ENCODE results near the gene MTHFSD. TPM values are rescaled to one million over a fixed set of nuclear protein-coding genes. Genes with fewer than 3 reads are reported as not detected.

The MTHFSD gene
- total RNA-seq, 4 donors from 2014 or later: 12.5 to 26.6 (median 19.3) TPM

DNA sequence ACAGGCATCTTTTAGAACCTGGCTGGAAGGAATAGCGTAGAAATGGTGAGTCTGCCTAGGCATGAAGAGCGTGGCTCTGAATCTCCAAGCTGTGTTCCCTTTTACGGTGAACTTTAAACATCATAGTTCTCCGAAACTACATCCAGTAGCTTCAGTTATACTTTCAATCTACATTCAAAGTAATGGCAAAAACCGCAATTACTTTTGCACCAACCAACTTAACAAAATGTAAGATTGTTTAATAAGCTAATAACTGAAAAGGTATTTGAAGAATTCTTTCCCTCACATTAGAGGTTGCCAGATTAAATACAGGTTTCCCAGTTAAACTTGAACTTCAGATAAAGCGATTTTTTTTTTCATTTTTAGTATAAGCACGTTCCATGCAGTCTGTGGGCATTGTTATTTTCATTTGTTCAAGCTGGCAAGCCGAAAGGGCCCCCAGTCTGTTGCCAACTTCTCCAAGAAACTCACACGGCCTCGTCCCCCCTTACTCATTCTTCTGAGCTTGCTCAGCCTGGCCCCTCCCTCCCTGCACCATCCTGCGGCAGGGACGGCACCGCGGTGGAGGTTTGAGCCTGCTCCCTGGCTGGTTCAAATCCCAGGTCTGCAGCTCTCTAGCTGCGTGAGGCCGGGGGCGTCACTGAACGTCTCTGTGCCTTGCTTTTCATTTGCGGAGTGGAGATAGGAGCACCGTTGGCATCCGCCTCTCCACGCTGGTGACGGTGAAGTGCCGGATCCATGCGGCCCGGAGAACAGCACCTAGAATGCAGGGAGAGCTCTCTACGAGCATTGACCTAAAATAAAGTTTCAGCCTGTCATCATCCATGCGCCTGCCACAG is 3.5 kb upstream of the MTHFSD start:
- no peak overlapping the region for H3K4me3 ChIP-seq
- H3K27ac ChIP-seq: no peak overlapping the region
- 55 to 62% methylated on average over 9 to 12 of the region's 28 CpGs for WGBS, 2 donors (ENCODE audit: low coverage in 1 of 2)
- ATAC-seq: no peak
- TF ChIP-seq, protein P1, sequence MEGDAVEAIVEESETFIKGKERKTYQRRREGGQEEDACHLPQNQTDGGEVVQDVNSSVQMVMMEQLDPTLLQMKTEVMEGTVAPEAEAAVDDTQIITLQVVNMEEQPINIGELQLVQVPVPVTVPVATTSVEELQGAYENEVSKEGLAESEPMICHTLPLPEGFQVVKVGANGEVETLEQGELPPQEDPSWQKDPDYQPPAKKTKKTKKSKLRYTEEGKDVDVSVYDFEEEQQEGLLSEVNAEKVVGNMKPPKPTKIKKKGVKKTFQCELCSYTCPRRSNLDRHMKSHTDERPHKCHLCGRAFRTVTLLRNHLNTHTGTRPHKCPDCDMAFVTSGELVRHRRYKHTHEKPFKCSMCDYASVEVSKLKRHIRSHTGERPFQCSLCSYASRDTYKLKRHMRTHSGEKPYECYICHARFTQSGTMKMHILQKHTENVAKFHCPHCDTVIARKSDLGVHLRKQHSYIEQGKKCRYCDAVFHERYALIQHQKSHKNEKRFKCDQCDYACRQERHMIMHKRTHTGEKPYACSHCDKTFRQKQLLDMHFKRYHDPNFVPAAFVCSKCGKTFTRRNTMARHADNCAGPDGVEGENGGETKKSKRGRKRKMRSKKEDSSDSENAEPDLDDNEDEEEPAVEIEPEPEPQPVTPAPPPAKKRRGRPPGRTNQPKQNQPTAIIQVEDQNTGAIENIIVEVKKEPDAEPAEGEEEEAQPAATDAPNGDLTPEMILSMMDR (IDR thresholded peaks at IDR 0.05): no peak
- TF ChIP-seq POLR2A (IDR thresholded peaks at IDR 0.05) (no peak), EP300 (IDR thresholded peaks at IDR 0.05) (no peak), POLR2AphosphoS5 (IDR thresholded peaks at IDR 0.05) (no peak)
- H3K36me3 ChIP-seq: no peaks in the 10 kb centered on the region
- H3K4me1 ChIP-seq: peaks cover 0 to 25% (median 0%) of the 10 kb centered on the region in 3 donors
- no peaks in the 10 kb centered on the region for H3K9me3 ChIP-seq
- peaks cover 63% of the 10 kb centered on the region for H3K27me3 ChIP-seq

DNA sequence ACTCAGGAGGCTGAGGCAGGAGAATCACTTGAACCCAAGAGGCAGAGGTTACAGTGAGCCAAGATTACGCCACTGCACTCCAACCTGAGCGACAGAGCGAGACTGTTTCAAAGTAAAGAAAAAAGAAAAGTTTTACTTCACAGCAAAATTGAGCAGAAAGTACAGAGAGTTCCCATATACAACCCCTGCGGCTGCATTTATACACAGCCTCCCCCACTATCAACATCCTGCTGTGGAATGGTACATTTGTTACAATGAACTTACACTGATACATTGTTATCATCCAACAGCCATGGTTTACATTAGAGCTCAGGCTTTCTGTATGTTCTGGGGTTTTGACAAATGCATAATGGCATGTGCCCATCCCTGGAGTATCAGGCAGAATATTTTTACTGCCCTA is 2.6 kb upstream of the MTHFSD start:
- Histone ChIP-seq H3K9me3 (no peaks in the 10 kb centered on the region), H3K27ac (no peak overlapping the region), H3K36me3 (peaks cover 0 to 6% of the 10 kb centered on the region in 2 donors), H3K4me3 (no peak overlapping the region), H3K27me3 (peaks cover 56% of the 10 kb centered on the region), H3K4me1 (peaks cover 0 to 29% (median 0%) of the 10 kb centered on the region in 3 donors)
- TF ChIP-seq POLR2A (IDR thresholded peaks at IDR 0.05) (no peak), EP300 (IDR thresholded peaks at IDR 0.05) (no peak), POLR2AphosphoS5 (IDR thresholded peaks at IDR 0.05) (no peak)
- TF ChIP-seq, protein P1 (IDR thresholded peaks at IDR 0.05): no peak
- 58 to 77% methylated on average over 4 of the region's 4 CpGs for WGBS, 2 donors (ENCODE audit: low coverage in 1 of 2)
- ATAC-seq: no peak

DNA sequence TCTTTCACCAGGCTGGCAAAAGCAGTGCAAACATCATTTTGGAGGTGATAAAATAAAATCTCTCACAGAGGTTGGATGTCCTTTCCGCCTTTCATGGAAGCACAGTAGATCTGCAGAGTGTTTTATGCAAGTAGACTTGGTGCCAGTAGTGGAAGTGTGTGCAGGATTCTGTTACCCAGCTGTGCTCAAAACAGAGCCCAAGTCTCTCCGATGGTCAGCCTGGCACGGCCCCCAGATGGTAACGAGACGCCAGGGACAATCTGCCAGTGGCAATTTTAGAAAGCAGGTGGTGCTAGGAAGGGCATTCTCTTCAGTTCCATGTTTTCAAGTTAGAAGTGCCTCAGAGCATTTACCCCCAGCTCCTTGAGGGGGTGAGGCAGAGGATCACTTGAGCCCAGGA is 1.5 kb upstream of the MTHFSD start:
- TF ChIP-seq POLR2A (IDR thresholded peaks at IDR 0.05): no peak
- TF ChIP-seq EP300 (IDR thresholded peaks at IDR 0.05): no peak
- TF ChIP-seq POLR2AphosphoS5 (IDR thresholded peaks at IDR 0.05): no peak
- TF ChIP-seq, protein P1 (IDR thresholded peaks at IDR 0.05): no peak
- peaks cover 0 to 13% of the 10 kb centered on the region in 2 donors for H3K36me3 ChIP-seq
- peaks cover 0 to 31% (median 0%) of the 10 kb centered on the region in 3 donors for H3K4me1 ChIP-seq
- ATAC-seq: no peak
- H3K27ac ChIP-seq: no peak overlapping the region
- WGBS, 2 donors (ENCODE audit: low coverage in 1 of 2): 63% methylated on average over 2 of the region's 5 CpGs; no CpG with 5 or more reads in 1 of the 2 donors
- H3K9me3 ChIP-seq: no peaks in the 10 kb centered on the region
- H3K27me3 ChIP-seq: peaks cover 46% of the 10 kb centered on the region
- H3K4me3 ChIP-seq: no peak overlapping the region

DNA sequence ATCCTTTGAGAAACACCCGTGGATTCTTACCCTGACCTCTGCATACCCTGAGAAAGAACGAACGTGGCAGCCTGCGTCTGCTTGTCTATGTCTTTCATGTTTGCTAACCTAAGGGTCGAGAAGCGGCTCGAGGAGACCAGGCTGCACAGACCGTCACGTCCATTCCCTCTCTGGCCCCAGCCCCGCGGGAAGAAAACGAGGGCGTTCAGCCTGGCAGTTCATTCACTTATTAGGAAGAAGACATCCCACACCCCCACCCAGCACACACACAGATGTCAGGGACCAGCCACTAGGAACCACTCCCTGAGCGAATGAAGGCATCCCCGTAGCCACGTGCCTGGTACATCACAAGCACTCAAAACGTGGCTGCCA is 655 bp upstream of the MTHFSD start:
- Histone ChIP-seq H3K27ac (peak overlapping the region in 2 of 4 donors; percentile 89 to 91), H3K4me1 (peaks cover 0 to 31% (median 0%) of the 10 kb centered on the region in 3 donors)
- ATAC-seq: no peak

More for the DNA sequence above, 655 bp upstream of the MTHFSD start:
- Histone ChIP-seq H3K9me3 (no peaks in the 10 kb centered on the region), H3K27me3 (peaks cover 37% of the 10 kb centered on the region), H3K4me3 (peak overlapping the region; percentile 70 to 77), H3K36me3 (peaks cover 0 to 21% of the 10 kb centered on the region in 2 donors)
- TF ChIP-seq, protein P1 (IDR thresholded peaks at IDR 0.05): no peak
- TF ChIP-seq EP300 (IDR thresholded peaks at IDR 0.05) (no peak), POLR2AphosphoS5 (IDR thresholded peaks at IDR 0.05) (no peak), POLR2A (IDR thresholded peaks at IDR 0.05) (no peak)
- 55% methylated on average over 3 of the region's 17 CpGs; no CpG with 5 or more reads in 1 of the 2 donors for WGBS, 2 donors (ENCODE audit: low coverage in 1 of 2)

Measured in gastroesophageal sphincter (tissue), 4 donors.